Keratinocyte (primary cell): Measurements from ENCODE around the gene ATXN7.

Experiments
- EZH2 ChIP-seq: IDR thresholded peaks from one replicate; pipeline ENCODE4 v1.6.1; 2012; ENCODE audit warnings: inconsistent platforms, mild to moderate bottlenecking, low read length, moderate library complexity
- TF ChIP-seq, protein P1 (sequence below), 3 experiments: IDR thresholded peaks in 1 of 3; conservative IDR thresholded peaks in 1 of 3; optimal IDR thresholded peaks in 1 of 3; 2 replicates in 2 of 3; 3 replicates in 1 of 3; pipeline versions ENCODE3 to v1.5.1; 2011; ENCODE audit warnings: low read length in 3 of 3, mild to moderate bottlenecking in 3 of 3, moderate library complexity in 2 of 3, control low read depth in 1 of 3, inconsistent platforms in 1 of 3; ENCODE audit not compliant: insufficient read depth in 2 of 3; ENCODE audit errors: extremely low read depth in 1 of 3

DNA sequence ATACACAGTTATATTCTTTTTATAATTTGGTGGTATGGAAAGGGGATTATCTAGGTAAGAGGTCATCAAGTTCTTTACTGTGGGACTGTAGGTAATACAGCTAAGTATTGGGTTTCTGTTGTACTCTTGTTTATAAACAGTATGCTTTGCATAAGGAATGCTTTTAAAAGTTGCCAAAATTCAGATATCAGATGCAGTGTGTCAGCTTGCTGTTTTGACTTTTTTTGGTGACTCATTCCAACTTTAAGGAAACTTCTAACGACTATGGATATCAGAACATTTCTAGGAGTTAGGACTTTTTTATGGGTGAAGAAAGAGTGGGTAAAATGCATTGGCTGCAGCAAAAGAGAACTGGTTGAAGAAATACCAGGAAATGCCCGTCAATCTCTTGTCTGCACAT is 45.8 kb downstream of the ATXN7 start:
- TF ChIP-seq, protein P1, sequence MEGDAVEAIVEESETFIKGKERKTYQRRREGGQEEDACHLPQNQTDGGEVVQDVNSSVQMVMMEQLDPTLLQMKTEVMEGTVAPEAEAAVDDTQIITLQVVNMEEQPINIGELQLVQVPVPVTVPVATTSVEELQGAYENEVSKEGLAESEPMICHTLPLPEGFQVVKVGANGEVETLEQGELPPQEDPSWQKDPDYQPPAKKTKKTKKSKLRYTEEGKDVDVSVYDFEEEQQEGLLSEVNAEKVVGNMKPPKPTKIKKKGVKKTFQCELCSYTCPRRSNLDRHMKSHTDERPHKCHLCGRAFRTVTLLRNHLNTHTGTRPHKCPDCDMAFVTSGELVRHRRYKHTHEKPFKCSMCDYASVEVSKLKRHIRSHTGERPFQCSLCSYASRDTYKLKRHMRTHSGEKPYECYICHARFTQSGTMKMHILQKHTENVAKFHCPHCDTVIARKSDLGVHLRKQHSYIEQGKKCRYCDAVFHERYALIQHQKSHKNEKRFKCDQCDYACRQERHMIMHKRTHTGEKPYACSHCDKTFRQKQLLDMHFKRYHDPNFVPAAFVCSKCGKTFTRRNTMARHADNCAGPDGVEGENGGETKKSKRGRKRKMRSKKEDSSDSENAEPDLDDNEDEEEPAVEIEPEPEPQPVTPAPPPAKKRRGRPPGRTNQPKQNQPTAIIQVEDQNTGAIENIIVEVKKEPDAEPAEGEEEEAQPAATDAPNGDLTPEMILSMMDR (optimal IDR thresholded peaks at IDR 0.05 in 1 of 3, IDR thresholded peaks at IDR 0.05 in 1 of 3, conservative IDR thresholded peaks at IDR 0.05 in 1 of 3; ENCODE audit: extremely low read depth in 1 of 3, insufficient read depth in 2 of 3, low read length in 3 of 3): no peak
- TF ChIP-seq EZH2: no peak
